A673 (cell line): ENCODE measurements around the gene VAV2.

Source experiments
- EZH2 ChIP-seq: fragments of 200-600 bp; sonication (generic); IDR thresholded peaks from 2 replicates; pipeline ENCODE4 v1.6.1; 2017; ENCODE audit warnings: borderline replicate concordance, low read depth, mild to moderate bottlenecking, mixed read lengths, antibody characterized with exemption, low read length; ENCODE audit not compliant: poor library complexity, severe bottlenecking
- TF ChIP-seq, protein P1 (sequence below): fragments of 300-800, 200-600 bp; sonication (generic); conservative IDR thresholded peaks from 2 replicates; pipeline ENCODE4 v1.5.1; 2017; ENCODE audit warnings: low read depth, mild to moderate bottlenecking, antibody characterized with exemption, low read length, moderate library complexity, mixed read lengths

DNA sequence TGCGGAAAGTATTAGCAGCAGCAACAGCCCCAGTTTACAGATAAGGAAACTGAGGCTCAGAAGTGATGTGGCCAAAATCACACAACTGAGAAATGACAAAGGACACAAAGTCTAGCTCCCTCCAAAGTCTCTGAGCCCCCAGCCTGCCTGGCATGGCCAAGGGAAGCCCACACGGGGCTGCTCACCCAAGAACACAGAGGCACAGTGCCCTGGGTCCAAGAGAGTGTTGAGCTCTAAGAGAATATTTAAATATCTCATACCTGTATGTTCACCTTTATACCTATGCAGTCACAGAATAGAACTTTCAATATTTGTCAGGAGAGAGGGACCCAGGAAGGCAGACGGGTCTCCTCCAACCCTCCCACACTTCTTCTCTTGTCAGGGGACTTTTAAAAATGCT is 16.6 kb downstream of the VAV2 start:
- TF ChIP-seq, protein P1, sequence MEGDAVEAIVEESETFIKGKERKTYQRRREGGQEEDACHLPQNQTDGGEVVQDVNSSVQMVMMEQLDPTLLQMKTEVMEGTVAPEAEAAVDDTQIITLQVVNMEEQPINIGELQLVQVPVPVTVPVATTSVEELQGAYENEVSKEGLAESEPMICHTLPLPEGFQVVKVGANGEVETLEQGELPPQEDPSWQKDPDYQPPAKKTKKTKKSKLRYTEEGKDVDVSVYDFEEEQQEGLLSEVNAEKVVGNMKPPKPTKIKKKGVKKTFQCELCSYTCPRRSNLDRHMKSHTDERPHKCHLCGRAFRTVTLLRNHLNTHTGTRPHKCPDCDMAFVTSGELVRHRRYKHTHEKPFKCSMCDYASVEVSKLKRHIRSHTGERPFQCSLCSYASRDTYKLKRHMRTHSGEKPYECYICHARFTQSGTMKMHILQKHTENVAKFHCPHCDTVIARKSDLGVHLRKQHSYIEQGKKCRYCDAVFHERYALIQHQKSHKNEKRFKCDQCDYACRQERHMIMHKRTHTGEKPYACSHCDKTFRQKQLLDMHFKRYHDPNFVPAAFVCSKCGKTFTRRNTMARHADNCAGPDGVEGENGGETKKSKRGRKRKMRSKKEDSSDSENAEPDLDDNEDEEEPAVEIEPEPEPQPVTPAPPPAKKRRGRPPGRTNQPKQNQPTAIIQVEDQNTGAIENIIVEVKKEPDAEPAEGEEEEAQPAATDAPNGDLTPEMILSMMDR = no peak
- TF ChIP-seq EZH2 = no peak
